HL-60/S4 treated with phorbol 12-myristate 13-acetate at 8.2 ng/mL for 4 days and 3 days (cell line): ENCODE measurements around the gene XPNPEP1.

Experiments used
- in situ Hi-C: fragments of 300-500 bp; cut with MboI; formaldehyde crosslinking; loops from 2 replicates; pipeline ENCODE4 v1.15.0; 2022; ENCODE audit warnings: low sequenced_read_pairs

XPNPEP1 gene

DNA sequence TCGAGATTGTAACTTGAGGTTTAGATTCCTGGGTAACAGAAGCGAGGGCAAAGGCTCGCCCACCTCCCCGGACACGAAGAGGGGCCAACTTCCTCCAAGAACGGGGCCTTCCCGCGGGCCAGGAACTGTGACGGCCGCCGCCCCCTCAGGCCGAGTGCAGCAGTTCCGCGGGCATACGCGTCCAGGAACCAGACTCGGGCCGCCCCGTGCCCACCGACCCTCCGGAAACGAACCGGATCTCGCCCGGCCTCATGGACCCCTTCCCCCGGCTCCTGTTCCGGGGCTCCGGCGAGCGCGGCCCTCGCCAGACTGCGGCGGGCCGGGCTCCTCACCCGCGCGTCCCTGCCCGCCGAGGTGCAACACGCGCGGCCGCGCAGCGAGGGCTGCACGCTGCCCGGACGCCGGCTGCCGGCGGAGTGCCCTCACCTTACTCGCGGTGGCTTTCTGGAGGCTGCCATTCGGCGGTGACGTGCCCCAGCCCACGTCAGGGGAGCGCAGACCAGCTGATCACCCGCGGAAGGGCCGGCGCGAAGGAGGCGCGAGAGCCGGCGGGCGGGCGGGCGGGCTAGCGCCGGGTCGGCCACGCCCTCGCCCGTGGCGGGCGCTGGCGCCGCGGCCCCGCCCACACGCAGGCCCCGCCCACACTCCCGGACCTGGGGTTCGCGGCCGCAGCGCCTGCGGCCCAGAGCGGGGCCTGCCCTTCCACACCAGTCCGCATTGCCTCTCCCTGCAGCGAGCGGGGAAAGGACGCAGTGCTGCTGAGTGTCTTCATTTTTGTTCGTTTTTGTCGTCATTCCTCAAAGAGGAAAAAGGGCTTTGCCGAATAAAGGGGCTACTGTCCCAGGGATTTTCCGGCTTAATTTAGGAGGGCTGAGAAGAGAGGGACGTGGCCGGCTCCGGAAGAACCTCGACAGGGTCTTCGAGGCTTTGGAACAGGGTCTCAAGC is at the start of gene XPNPEP1:
TSS of gene XPNPEP1 (minus strand) at position 536 of the 946 bp plus-strand sequence. CDS start at position 458, 78 bp downstream.
- in situ Hi-C loops: no loop called here

DNA sequence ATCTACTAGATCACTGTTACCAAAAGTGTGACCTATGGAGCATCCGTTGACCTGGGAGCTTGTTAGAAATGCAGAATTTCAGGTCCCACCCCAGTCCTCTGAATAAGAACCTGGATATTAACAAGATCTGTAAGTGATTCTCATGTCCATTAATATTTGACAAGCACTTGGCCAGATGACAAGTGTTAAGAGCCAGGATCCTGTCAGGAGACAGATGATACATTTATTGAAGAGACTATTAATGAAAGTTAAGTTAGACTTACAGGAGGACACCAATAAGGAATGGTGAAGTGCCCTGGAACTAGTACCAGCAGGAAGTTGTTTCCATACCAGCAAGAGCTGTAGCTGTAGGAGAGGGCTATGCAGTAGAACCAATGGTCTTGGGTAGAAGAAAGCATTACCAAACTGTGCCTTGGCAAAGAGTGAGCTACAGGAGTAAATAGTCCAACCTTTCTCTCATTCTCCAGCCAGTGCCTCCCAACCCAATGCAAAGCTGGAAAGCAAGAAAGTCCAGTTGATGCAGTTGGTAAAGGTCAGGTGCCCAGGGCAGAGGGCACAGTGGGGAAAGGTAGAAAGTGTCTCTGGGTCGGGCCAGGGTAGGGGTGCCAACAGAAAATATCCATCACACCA is 49.2 kb upstream of the XPNPEP1 start:
- in situ Hi-C loops: no loop called here

DNA sequence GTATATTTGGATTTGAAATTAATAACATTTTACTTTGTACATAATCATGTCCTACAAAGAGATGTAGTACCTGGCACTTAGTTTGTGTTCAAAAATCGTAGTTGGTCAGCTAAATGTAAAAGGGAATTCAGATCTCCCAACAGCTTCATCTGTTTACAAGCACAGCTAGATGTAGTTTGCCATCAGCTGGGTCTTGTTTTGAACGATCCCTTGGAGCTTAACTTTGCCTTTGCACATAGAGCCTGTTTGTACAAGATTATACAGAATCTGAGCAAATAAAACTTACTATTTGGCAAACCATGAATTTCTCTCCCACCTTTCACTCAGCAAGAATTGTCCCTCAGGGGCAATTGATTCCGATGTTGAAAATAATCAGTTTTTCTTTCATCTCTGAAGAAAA is 48.3 kb upstream of the XPNPEP1 start:
- in situ Hi-C loops: no loop called here

DNA sequence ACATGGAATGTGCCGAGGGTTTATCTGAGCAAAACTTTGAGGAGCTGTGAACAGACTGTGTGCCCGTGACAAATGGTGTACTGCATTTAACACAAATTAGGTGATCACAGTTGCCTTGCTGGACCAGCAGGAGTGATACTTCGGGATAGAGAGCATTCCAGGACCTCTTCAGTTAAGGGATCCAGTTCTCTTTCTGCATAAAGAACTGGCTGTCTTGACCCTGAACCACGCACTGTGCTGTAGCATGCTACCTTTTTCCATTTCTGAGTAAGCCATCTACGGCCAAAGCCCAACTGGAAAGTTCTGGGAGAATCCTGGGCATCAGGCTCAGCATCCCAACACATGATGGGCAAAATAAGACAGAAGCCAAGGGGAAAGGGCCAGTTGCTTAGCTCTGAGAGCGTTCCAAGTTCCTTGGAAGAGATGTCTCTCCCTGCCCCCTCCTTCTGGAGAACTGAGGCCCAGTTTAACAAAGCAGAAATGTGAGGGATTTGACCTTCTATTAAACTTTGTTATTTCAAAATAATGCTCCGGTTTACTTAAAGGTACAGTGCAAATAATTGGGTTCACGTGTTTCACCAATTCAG is 46.5 kb upstream of the XPNPEP1 start:
- in situ Hi-C loops: no loop called here

DNA sequence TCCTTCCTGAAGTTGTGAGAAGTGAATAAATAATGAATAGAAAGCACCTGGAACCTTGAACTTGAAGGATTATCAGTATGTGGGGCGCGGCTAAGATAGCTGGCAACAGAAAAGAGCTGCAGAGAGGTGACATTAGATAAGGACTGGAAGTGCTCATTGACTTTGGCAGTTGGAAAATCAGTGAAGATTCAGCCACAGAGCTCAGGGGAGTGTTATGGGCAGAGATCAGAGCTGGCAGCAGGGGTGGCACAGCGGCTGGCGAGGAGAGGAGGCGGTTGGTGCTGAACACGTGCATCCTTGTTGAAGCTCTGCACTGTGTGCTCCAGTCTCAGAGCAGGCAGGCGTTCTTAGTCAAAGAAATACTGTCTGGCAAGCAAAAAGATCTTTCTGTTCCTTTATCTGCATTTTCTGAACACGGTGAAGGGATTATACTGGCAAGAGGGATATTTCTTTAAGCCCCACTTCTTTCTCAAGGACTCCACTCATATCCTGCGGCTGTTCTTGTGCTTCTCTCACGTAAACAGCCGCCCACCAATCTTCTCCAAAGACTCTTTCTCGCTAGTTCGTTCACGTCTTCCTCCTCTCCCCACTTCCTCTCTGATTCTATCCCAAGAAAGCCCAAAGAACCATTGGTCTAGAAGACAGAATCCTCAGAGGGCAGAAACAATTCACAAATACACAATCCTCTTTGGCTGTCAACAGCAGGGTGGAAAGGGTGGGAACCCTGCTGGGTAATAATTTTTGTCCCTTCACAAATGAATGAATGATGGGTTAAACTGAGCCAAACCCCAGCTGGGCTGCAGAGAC is 45.8 kb upstream of the XPNPEP1 start:
- in situ Hi-C loops: no loop called here

DNA sequence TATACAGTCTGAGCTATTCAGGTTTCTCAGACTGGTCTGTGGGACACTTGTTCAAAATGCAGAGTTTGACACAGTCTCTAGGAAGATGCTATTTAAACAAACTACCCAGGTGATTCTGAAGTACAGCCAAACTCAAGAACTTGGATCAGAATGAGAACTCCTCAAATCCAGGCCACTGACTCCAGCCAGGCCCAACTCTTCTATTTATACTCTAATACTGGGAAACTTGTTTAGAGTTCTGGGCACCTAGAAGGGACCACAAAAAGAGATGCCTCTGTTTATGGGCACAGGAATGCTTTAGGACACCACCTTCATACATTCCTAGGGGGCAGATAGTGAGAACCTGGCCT is 44.4 kb upstream of the XPNPEP1 start:
- in situ Hi-C loops: no loop called here

DNA sequence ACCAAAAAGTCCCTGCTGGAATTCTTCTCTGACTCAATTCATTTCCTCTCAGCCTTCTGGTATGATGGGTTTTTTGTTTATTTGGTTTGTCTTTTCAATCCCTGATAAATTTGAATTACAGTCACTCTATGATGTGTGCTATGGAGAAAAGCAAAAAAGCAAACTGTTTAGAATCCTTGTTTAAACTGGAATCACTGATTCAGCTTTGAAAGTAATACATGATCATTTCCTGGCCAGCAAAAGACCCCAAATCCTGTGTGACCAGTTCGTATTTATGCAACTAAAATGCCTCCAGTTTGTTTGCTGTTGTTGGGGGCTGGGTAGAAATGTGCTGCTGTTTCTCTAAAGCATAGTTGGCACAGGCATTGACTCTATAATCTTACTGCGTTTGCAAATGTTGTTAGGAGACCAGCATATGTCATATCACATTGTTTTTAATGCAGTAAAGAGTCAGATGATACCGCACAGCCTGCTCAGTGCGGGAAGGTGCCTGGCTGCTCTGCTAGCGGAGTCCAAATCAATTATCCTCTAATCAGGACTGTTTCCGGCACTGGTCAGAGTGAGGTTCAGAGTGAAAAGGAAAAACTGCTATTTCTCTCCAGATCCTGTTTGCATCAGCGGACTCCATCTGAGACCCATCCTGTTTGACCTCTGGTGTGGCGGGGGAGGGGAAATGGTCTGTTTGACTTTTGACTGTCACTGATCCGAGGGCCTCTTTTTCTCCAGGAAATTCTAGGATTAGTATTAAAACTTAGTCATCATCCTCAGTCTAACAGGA is 43.8 kb upstream of the XPNPEP1 start:
- in situ Hi-C loops: no loop called here

DNA sequence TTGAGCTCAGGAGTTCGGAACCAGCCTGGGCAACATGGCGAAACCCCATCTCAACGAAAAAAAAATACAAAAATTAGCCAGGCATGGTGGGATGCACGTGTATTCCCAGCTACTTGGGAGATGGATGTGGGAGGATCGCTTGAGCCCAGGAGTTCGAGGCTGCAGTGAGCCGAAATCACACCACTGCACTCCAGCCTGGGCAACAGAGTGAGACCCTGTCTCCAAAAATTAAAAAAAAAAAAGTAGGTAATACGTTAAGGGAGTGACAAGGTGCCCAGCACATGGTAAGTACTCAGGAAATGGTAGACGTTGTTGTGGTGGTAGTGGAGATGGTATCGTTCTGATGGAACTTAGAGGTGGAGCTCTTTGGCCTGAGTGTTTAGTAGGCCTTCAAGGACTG is 41.0 kb upstream of the XPNPEP1 start:
- in situ Hi-C loops: no loop called here

DNA sequence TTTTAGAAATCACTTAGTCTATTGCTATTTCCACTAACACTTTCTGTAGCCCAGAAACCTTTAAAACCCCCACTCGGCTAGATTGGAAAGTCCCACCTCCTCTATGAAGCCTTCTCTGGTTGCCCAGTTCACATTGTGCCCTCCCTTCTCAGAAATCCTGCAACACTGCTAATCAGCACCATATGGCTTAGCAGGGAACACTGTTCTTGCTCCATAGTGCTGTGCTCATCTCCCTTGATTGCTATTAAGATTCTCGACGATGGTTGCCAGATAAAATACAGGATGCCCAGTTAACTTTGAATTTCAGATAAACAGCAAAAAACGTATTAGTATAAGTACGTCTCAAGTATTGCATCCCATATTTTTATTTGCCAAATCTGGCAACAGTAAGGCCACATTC is 40.1 kb upstream of the XPNPEP1 start:
- in situ Hi-C loops: no loop called here

DNA sequence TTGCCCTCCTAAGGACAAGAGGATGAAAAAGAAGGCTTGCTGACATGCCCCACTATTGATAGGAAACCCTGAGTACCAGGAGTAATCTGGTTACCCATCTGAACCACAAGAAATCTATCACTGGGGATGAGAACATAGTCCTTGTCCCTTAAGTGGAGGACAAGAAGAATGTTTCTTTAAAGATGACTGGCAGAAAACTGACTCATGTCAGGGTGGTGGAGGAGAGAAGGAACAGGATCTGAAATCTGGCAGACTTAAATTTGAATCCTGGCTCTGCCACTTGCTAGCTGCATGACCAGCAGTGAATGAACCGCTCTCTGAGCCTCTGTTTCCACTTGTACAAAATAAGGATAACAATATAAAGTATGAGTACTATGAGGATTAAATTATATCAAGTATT is 38.9 kb upstream of the XPNPEP1 start:
- in situ Hi-C loops: no loop called here

DNA sequence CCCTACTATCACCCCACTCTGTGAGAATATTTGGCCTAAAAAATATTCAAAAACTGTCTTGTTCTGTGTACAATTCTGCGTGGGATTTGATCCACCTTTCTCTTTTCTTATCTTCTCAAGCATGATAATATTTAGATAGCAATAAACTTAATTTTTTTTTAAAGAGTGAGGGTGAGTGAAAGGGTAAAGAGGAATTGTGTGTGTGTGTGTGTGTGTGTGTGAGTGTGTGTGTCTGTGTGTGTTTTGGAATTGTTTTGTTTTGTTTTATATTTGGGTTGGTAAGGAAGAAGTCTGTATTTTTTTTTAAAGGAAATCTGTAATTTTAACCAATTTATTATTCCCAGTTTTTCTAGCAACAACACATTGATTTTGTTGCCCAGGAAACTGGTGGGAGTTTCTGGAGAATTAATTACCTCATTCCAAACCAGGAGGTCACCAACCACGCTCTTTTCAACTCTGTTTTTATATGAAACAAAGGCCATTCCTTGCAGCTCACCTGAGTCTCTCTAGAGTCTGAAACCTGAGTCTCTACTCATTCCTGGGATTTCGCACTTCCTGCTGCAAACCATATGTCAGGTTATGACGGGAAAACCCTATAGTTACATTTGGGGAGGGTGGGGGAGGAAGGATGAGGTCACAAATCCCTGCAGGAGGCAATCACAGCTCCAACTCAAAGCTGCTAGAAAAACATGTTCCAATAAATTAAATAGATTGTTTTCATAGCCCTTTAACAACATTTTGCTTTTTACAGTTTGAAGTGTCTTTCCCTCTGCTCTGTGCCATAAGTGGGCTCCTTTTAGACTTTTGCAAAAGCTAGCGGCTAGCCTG is 38.1 kb upstream of the XPNPEP1 start:
- in situ Hi-C loops: no loop called here

DNA sequence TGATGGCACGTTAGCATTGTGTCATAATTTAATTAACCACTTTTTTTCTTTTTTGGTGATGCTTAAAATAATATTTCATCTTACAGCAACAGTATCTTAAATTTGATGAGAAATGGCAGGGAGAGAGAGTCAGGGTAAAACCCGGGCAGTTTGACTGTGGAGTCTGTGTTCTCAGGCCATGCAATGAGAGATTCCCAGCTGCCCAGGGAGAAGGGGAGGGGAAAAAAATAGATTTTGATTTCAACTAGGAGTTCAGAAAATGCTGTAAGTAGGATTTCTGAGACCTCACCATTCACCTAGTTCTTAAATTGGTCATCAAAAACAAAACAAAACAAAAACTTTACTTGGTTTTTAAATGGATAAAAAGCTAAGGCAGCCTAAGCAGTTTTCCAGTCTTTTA is 37.4 kb upstream of the XPNPEP1 start:
- in situ Hi-C loops: no loop called here

DNA sequence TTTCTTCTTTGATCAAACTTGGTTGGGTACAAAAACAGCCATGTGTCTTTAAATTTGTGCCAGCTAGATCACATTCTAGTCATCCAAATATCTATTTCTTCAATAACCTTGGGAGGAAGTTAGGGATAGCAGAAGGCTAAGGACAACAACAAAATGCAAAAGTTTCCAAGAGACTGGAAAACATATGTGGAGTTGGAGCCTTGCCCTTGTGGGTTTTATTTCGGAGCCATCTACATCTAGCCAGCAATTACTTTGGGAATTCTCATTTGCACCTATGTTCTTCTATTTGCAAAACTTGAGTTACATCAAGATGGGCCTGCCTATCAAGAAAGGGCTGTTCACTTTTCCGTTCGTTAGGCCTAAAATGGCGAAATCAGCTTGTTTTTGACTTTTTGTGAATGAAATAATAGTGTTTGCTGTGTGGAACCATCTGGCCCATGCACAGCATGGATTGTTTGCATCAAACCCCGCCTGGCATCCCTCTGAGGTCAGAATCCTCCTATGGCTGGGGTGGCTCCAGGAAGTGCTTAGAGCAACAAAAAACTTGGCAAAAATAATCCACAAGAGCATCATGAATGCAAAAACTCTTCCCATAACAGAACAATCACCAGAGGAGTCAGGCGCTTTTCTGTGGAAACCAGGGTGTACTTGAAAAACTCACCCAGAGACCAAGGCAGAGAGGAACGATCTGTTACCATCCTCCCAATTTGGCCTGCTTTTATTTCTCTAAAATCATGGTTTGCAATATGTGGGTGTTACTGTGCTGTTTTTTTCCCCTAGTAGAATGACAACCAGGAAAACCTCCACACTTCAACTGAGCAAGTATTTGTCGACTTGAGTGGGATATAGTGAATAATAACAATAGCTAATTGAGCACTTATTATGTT is 36.2 kb upstream of the XPNPEP1 start:
- in situ Hi-C loops: no loop called here

DNA sequence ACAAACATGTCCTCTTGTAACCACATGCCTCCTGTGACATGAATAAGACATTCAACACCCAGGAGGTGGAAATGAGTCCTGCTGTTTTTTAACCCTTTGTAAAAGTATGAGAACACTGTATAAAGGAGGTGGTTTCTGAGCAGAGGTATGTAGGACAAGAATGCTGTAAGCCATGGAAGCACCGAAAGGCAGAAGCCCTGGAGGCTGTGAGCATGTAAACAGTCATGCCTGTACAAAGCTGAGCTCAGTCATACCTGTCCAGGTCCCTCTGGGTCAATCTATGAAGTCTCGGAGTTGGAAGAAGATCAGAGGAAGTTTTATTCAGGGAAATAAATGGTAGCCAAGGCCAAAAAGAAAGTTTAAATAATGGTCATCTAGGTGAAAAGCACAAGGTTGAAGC is 34.7 kb upstream of the XPNPEP1 start:
- in situ Hi-C loops: no loop called here

DNA sequence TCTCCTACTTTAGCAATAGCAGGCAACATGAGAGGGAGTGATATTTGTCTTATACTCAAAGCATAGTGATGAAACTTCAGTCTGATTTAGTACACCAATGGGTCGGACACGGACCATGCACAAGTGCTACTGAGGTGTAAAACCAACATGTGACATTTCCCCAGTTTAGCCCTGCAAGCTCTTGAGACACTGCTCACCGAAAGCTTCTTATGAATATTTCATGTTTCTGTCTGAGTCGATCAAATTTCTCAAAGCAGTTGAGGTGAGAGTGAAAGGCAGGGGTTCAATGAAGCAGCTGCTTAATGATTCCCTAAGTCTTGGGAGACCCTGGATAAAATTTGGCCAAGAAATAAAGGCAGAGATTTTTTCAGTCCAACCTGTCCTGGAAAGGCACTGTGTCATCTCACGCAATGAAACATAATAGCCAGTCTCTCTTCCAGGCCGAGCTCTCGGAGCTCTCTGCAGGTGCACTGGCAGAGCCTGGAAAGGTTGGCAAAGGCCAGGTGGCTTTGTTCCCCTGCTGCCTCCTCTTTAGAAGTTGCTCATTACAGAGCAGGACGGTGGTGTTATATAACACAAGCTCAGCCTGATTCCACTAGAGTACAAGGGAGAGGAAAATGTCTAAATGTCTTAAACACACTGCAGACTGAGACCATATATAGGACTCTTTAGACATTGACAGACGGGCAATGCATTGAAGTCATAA is 33.9 kb upstream of the XPNPEP1 start:
- in situ Hi-C loops: no loop called here

DNA sequence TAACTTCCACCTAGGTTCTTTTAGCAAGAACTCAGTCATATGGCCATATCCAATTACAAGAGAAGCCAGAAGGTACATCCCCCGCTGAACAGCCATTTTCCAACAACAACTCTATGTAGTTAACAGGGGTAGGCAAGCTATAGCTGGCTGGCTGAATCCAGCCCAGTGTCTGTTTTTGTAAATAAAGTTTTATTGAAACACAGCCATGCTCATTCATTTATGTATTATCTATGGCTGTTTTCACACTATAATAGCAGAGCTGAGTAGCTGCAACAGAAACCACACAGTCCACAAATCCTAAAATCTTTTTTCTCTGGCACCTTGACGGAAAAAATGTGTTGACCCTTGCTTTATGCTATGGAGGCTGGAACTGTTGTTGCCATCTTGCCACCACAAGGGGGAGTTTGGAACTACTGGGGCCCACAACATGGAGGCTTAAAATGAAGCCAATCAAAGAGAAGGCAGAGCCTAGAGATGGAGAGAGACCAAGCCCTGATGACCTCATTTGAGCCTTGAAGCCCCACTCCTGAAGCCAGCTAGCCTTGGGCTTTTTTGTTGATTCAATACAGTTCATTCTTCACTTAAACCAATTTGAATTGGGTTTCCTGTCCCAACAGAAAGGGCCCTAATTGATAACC is 33.3 kb upstream of the XPNPEP1 start:
- in situ Hi-C loops: no loop called here

DNA sequence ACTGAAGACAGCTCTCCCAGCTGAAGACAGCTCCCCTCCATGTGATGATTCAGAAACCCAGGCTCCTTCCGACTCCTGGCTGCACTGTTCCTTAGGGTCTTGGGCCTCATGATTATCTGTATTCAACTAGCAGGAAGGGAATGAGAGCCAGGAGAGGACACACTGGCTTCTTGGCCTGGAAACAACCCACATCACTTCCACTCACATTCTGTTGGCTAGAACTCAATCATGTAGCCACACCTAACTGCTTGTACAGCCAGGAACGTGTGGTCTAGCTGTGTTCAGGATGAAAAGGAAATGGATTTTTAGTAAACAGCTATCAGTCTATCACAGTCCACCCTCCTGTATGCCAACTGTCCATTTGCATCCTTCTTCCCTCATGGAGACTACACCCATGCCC is 30.5 kb upstream of the XPNPEP1 start:
- in situ Hi-C loops: no loop called here

DNA sequence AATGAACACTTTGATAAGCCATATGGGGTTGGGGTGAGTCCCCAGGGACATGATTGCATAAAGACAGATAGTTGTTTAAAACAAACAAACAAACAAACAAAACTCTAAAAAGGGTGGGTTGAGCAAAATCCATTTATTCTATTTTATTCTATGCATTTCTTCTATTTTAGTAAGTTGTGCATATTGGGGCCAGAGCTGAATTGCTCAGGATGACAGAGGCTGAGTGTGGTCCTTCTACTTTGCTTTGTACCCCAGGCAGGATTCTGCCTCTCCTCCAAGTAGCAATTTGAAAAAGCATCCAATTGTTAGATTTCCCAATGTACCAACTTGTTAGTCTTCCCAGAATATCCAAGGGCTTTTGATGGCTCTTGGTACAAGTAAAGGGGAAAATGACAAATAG is 29.2 kb upstream of the XPNPEP1 start:
- in situ Hi-C loops: no loop called here
